DND-41 (cell line): ENCODE data around the gene COL25A1.

Source experiments
- ATAC-seq: fragments of 200-7000 bp; cut with Tn5 transposase; 3 replicates; pipeline ENCODE4 v1.9.1; 2021; ENCODE audit warnings: low read depth; ENCODE audit not compliant: insufficient read depth
- DNase-seq: peaks from one replicate; pipeline ENCODE4 v3.0.0-alpha.2; 2020
- H2AFZ ChIP-seq: 2 replicates; pipeline ENCODE4 v1.6.0; 2012; ENCODE audit warnings: low read depth, low read length
- H3K27ac ChIP-seq: 2 replicates; pipeline ENCODE4 v1.5.1; 2012; ENCODE audit warnings: low read length, inconsistent platforms
- H3K27me3 ChIP-seq: fragments of 200-600 bp; sonication (generic); 2 replicates; pipeline ENCODE4 v1.6.0; 2012; ENCODE audit warnings: low read length, mild to moderate bottlenecking, inconsistent platforms; ENCODE audit not compliant: insufficient read depth, poor library complexity
- H3K36me3 ChIP-seq: 2 replicates; pipeline ENCODE4 v1.5.1; 2012; ENCODE audit warnings: low read length, inconsistent platforms; ENCODE audit not compliant: insufficient read depth
- H3K4me1 ChIP-seq: 2 replicates; pipeline ENCODE4 v1.5.1; 2012; ENCODE audit warnings: mild to moderate bottlenecking, low read length; ENCODE audit not compliant: insufficient read depth
- H3K4me2 ChIP-seq: 2 replicates; pipeline ENCODE4 v1.6.0; 2012; ENCODE audit warnings: mild to moderate bottlenecking, moderate library complexity, low read length, inconsistent platforms; ENCODE audit not compliant: insufficient read depth
- H3K4me3 ChIP-seq, 2 experiments: fragments of 200-600 bp in 1 of 2; shearing (Covaris generic) in 1 of 2; 2 replicates each; pipeline ENCODE4 v1.5.1; 2012 to 2016; ENCODE audit warnings: inconsistent platforms in 2 of 2, low read length in 2 of 2, mild to moderate bottlenecking in 2 of 2, low read depth in 1 of 2, moderate library complexity in 1 of 2
- H3K79me2 ChIP-seq: 2 replicates; pipeline ENCODE4 v1.6.0; 2012; ENCODE audit warnings: low read length, inconsistent platforms; ENCODE audit not compliant: insufficient read depth
- H3K9ac ChIP-seq: 2 replicates; pipeline ENCODE4 v1.6.0; 2012; ENCODE audit warnings: low read depth, mild to moderate bottlenecking, inconsistent platforms, low read length, moderate library complexity
- H3K9me3 ChIP-seq: 2 replicates; pipeline ENCODE4 v1.5.1; 2012; ENCODE audit warnings: low read length, moderate library complexity, mild to moderate bottlenecking, inconsistent platforms; ENCODE audit not compliant: insufficient read depth, severe bottlenecking
- H4K20me1 ChIP-seq: 2 replicates; pipeline ENCODE4 v1.6.0; 2012; ENCODE audit warnings: low read length; ENCODE audit not compliant: insufficient read depth
- EZH2 ChIP-seq: IDR thresholded peaks from 3 replicates; pipeline ENCODE4 v1.6.1; 2012; ENCODE audit warnings: borderline replicate concordance, low read depth, mild to moderate bottlenecking, moderate library complexity, low read length, inconsistent platforms; ENCODE audit not compliant: severe bottlenecking
- TF ChIP-seq, protein P1 (sequence below): IDR thresholded peaks from 2 replicates; pipeline ENCODE4 v1.5.1; 2012; ENCODE audit warnings: borderline replicate concordance, low read length, moderate library complexity, mild to moderate bottlenecking; ENCODE audit not compliant: poor library complexity, severe bottlenecking; ENCODE audit errors: extremely low read depth

COL25A1 gene

DNA sequence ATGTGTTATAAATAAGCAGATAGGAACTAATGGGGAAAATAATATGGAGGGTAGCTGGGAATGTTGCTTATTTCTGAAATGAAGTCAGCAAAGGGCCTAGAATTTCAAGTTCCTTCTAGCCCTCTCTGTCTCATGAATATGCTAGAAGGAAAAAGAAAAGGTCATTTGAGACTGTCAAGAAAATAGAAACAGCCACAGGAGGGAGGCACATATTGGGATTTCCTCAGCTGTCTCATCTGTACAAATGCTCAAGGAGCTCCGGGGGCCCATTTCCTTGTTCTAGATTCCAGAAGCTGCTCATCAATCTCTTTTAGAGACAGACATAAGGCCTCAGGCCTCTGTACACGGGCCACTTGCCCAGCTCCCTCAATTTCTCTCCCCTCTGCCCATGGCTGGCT lies 412.0 kb downstream of the COL25A1 start:
- no peaks in the 10 kb centered on the region for H3K4me1 ChIP-seq
- no peak overlapping the region for H3K4me2 ChIP-seq
- ATAC-seq (no peak), DNase-seq (no peak)
- no peaks in the 10 kb centered on the region for H3K79me2 ChIP-seq
- no peaks in the 10 kb centered on the region for H3K27me3 ChIP-seq
- H3K27ac ChIP-seq = no peak overlapping the region
- TF ChIP-seq, protein P1, sequence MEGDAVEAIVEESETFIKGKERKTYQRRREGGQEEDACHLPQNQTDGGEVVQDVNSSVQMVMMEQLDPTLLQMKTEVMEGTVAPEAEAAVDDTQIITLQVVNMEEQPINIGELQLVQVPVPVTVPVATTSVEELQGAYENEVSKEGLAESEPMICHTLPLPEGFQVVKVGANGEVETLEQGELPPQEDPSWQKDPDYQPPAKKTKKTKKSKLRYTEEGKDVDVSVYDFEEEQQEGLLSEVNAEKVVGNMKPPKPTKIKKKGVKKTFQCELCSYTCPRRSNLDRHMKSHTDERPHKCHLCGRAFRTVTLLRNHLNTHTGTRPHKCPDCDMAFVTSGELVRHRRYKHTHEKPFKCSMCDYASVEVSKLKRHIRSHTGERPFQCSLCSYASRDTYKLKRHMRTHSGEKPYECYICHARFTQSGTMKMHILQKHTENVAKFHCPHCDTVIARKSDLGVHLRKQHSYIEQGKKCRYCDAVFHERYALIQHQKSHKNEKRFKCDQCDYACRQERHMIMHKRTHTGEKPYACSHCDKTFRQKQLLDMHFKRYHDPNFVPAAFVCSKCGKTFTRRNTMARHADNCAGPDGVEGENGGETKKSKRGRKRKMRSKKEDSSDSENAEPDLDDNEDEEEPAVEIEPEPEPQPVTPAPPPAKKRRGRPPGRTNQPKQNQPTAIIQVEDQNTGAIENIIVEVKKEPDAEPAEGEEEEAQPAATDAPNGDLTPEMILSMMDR = no peak
- no peak for TF ChIP-seq EZH2
- no peaks in the 10 kb centered on the region for H3K9me3 ChIP-seq
- no peak overlapping the region for H2AFZ ChIP-seq
- H3K9ac ChIP-seq = no peak overlapping the region
- H3K4me3 ChIP-seq = no peak overlapping the region
- H4K20me1 ChIP-seq = no peaks in the 10 kb centered on the region
- no peaks in the 10 kb centered on the region for H3K36me3 ChIP-seq

DNA sequence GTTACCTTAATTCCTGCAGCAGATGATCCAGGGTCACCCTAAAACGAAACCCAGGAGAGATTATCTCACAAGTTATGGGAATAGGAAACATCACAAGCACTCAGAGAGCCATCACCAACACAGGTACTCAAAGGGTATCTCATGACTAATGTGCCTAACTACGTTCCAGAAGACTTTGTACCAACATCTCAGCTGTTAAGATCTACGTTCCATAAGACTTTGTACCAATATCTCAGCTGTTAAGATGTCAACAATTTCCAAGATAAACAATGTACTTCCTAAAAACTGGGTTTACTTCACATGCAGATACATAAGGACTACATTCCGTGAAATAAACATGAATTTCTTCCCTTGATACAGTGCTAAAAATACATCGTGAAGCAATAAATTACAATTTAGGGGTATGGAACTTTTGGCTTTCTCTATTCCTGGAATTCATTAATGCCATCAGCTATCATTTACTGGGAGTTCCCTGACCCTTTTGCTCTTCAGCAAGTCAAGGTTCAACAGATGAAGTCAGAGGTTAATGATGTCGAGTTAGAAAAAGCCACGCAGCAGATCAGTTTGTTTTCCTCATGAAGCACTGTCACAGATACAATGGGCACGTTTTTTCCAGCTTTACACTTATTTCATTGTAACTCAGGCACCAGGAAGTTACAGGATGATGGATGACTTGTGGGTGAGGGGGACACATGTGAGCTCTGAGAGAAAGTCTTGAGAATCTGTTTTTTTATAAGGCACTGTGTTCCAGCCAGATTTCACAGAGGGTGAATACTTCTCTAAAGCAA lies 412.6 kb downstream of the COL25A1 start:
- Histone ChIP-seq H3K27me3 (no peaks in the 10 kb centered on the region), H3K4me1 (no peaks in the 10 kb centered on the region), H3K4me2 (no peak overlapping the region), H3K36me3 (no peaks in the 10 kb centered on the region), H3K9ac (no peak overlapping the region), H3K27ac (no peak overlapping the region), H3K4me3 (no peak overlapping the region), H4K20me1 (no peaks in the 10 kb centered on the region), H3K9me3 (no peaks in the 10 kb centered on the region), H3K79me2 (no peaks in the 10 kb centered on the region), H2AFZ (no peak overlapping the region)
- ATAC-seq = no peak
- DNase-seq = no peak
- TF ChIP-seq, protein P1 = no peak
- TF ChIP-seq EZH2 = no peak

DNA sequence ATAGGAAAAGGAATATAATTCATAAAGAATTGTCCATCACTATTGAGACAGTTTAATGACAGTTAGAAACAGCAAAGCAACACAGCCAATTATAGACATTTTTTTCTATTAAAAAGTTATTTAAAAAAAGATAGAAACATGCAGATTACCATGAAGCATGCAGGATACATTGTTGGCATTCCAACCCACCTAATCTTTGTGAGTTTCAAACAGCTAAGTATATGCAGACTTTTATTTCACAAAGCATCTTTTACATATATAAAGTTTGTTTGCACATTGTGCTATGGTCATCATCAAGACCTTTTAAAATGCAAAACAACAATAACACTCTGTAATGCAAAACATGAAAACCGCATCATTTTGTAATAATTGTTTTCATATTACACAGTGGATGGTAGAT lies 413.7 kb downstream of the COL25A1 start:
- ATAC-seq (no peak), DNase-seq (no peak)
- no peaks in the 10 kb centered on the region for H3K36me3 ChIP-seq
- H3K4me1 ChIP-seq = no peaks in the 10 kb centered on the region
- H4K20me1 ChIP-seq = no peaks in the 10 kb centered on the region
- H3K27ac ChIP-seq = no peak overlapping the region
- H3K27me3 ChIP-seq = no peaks in the 10 kb centered on the region
- H2AFZ ChIP-seq = no peak overlapping the region
- H3K9me3 ChIP-seq = no peaks in the 10 kb centered on the region
- H3K9ac ChIP-seq = no peak overlapping the region
- no peak overlapping the region for H3K4me3 ChIP-seq
- H3K4me2 ChIP-seq = no peak overlapping the region
- TF ChIP-seq, protein P1 = no peak
- no peak for TF ChIP-seq EZH2
- no peaks in the 10 kb centered on the region for H3K79me2 ChIP-seq

DNA sequence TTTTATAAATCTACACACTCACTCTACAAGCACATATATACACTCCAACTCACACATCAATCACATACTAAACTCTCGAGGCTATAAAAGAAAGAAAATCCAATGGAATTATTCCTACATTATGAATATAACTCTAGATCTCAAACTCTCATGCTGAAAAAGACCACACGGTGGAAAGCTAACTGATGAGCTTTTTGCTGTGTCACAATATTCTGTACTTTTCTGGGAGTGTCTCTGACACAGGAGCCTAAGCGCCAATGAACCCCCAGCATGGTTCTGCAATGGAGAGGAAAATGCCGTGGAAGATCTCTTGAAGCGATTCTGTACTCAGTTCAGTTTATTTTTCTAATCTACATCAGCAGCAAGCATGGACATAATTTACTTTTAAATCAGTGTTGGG lies 415.4 kb downstream of the COL25A1 start:
- Histone ChIP-seq H3K27ac (no peak overlapping the region), H4K20me1 (no peaks in the 10 kb centered on the region), H3K9me3 (no peaks in the 10 kb centered on the region), H3K4me1 (no peaks in the 10 kb centered on the region), H2AFZ (no peak overlapping the region), H3K79me2 (no peaks in the 10 kb centered on the region), H3K36me3 (no peaks in the 10 kb centered on the region), H3K4me3 (no peak overlapping the region), H3K4me2 (no peak overlapping the region), H3K27me3 (no peaks in the 10 kb centered on the region), H3K9ac (no peak overlapping the region)
- ATAC-seq (no peak), DNase-seq (no peak)
- TF ChIP-seq EZH2 = no peak
- TF ChIP-seq, protein P1 = no peak
